T-cell (primary cell): Measurements from ENCODE around the gene SPACA9. TPM values are rescaled to one million over a fixed set of nuclear protein-coding genes. Genes with fewer than 3 reads are reported as not detected.

Source experiments
- ATAC-seq, 4 experiments: fragments of 200-7000 bp in 3 of 4; fragments of 150-1000 bp in 1 of 4; cut with Tn5 transposase; replicated peaks in 1 of 4; 1 replicate in 3 of 4; 2 replicates in 1 of 4; pipeline ENCODE4 v1.10.0; 2021; ENCODE audit warnings: moderate library complexity in 3 of 4, mild to moderate bottlenecking in 2 of 4, moderate number of reproducible peaks in 1 of 4
- CTCF ChIA-PET, 2 donors: fragments of 300-600 bp; sonication (Branson Sonifier 250); formaldehyde crosslinking; loops; one replicate each; lab custom pipeline; 2022; ENCODE audit warnings: antibody characterized with exemption in 2 of 2; lab: Charles Lee
- POLR2A ChIA-PET, 2 donors: fragments of 300-600 bp; sonication (Branson Sonifier 250); formaldehyde crosslinking; loops; one replicate each; lab custom pipeline; 2022; ENCODE audit warnings: antibody characterized with exemption in 2 of 2; lab: Charles Lee
- DNase-seq, 35 experiments: peaks; one replicate each; pipeline versions ENCODE4 v3.0.0 to v3.0.0-alpha.2; 2013 to 2023
- H3K27ac ChIP-seq: one replicate; pipeline ENCODE4 v1.5.1; 2013; ENCODE audit warnings: low read length
- H3K27me3 ChIP-seq, 2 experiments: replicated peaks in 1 of 2; 1 replicate in 1 of 2; 2 replicates in 1 of 2; pipeline versions ENCODE4 v1.6.1 to v1.7.0; 2013; ENCODE audit warnings: low read length in 1 of 2, mixed read lengths in 1 of 2; ENCODE audit not compliant: control insufficient read depth in 2 of 2, insufficient read depth in 2 of 2; ENCODE audit errors: extremely low read depth in 1 of 2
- H3K36me3 ChIP-seq, 2 donors: 1 replicate in 1 of 2; 2 replicates in 1 of 2; pipeline versions ENCODE4 v1.6.1 to v1.7.0; 2013; ENCODE audit warnings: low read length in 1 of 2; ENCODE audit not compliant: control insufficient read depth in 2 of 2, insufficient read depth in 1 of 2; ENCODE audit errors: extremely low read depth in 1 of 2
- H3K4me1 ChIP-seq, 2 experiments: 1 replicate in 1 of 2; 2 replicates in 1 of 2; pipeline versions ENCODE4 v1.6.1 to v1.7.0; 2013; ENCODE audit warnings: low read length in 2 of 2, mixed read lengths in 1 of 2; ENCODE audit not compliant: insufficient read depth in 2 of 2, control insufficient read depth in 1 of 2; ENCODE audit errors: extremely low read depth in 1 of 2
- H3K4me3 ChIP-seq, 2 donors: 1 replicate in 1 of 2; 2 replicates in 1 of 2; pipeline versions ENCODE4 v1.5.1 to v1.7.0; 2013; ENCODE audit warnings: mild to moderate bottlenecking in 2 of 2, low read length in 1 of 2, moderate library complexity in 1 of 2; ENCODE audit not compliant: control insufficient read depth in 1 of 2; ENCODE audit errors: extremely low read depth in 1 of 2
- H3K9me3 ChIP-seq: 2 replicates; pipeline ENCODE4 v1.7.0; 2013
- H3K27ac Mint-ChIP-seq, 2 donors: one replicate each; pipeline ENCODE4 v1.8.0; 2020 to 2021; ENCODE audit warnings: mild to moderate bottlenecking in 2 of 2, mixed read lengths in 2 of 2
- H3K27me3 Mint-ChIP-seq, 2 donors: one replicate each; pipeline ENCODE4 v1.8.0; 2021 to 2022; ENCODE audit warnings: mixed read lengths in 2 of 2
- H3K36me3 Mint-ChIP-seq: one replicate; pipeline ENCODE4 v1.8.0; 2021; ENCODE audit warnings: mixed read lengths
- H3K4me1 Mint-ChIP-seq, 3 donors: one replicate each; pipeline ENCODE4 v1.8.0; 2020 to 2022; ENCODE audit warnings: mixed read lengths in 3 of 3, mild to moderate bottlenecking in 1 of 3
- H3K4me3 Mint-ChIP-seq, 3 donors: one replicate each; pipeline ENCODE4 v1.8.0; 2020 to 2022; ENCODE audit warnings: mild to moderate bottlenecking in 3 of 3, mixed read lengths in 3 of 3, moderate library complexity in 3 of 3
- H3K9me3 Mint-ChIP-seq, 3 donors: one replicate each; pipeline ENCODE4 v1.8.0; 2020 to 2022; ENCODE audit warnings: mixed read lengths in 3 of 3
- WGBS: methylation state at CpG from one replicate; pipeline ENCODE4 v1.1.5; 2013; ENCODE audit warnings: missing lambda C conversion rate; ENCODE audit not compliant: insufficient coverage; 5-methylcytosine and 5-hydroxymethylcytosine counted together
- total RNA-seq, 35 experiments: library from RNA in 6 of 35; stranded (reverse) in 6 of 35; fragments of 120-200 nt in 1 of 35; gene quantifications; one replicate each; pipeline versions ENCODE4 v1.2.1 to v1.2.4 and lab custom pipeline; 2013 to 2026

The SPACA9 gene
- total RNA-seq, 5 donors from 2014 or later (not counting 1 experiment from before 2014, with no cell fraction given) = 1.2 to 2.5 (median 2.0) TPM

DNA sequence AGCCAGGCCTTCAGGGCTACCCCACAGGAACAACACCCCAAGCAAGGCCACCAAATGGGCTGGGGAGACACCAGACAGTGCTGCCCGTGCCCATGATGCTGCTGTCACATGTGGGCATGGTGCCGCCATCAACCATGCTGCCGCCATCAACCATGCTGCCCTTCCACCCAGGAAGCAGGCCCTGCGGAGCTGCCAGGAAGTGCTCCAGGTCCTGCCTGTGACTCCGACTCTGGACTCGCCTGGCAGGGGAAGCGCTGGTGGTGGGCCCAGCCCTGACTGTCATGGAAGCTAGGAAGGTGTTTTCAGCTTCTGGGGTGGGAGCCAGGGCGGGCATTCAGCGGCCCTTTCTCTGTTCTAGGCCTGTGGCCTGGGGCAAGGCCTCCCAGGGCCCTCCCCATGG, 9.4 kb upstream of the SPACA9 start:
- Mint-ChIP-seq H3K9me3 (no peaks in the 10 kb centered on the region), H3K27ac (no peak overlapping the region), H3K4me3 (no peak overlapping the region), H3K36me3 (no peaks in the 10 kb centered on the region), H3K27me3 (no peaks in the 10 kb centered on the region), H3K4me1 (peaks cover 0 to 5% (median 5%) of the 10 kb centered on the region in 3 donors)
- Histone ChIP-seq H3K36me3 (no peaks in the 10 kb centered on the region), H3K27me3 (peaks cover 0 to 28% of the 10 kb centered on the region in 2 experiments), H3K27ac (no peak overlapping the region), H3K4me1 (no peaks in the 10 kb centered on the region), H3K9me3 (no peaks in the 10 kb centered on the region), H3K4me3 (no peak overlapping the region)
- WGBS = 98% methylated on average over 9 of the region's 9 CpGs
- ChIA-PET POLR2A (no interaction called here), CTCF (no interaction called here)
- no peak for ATAC-seq
- no peak for DNase-seq

DNA sequence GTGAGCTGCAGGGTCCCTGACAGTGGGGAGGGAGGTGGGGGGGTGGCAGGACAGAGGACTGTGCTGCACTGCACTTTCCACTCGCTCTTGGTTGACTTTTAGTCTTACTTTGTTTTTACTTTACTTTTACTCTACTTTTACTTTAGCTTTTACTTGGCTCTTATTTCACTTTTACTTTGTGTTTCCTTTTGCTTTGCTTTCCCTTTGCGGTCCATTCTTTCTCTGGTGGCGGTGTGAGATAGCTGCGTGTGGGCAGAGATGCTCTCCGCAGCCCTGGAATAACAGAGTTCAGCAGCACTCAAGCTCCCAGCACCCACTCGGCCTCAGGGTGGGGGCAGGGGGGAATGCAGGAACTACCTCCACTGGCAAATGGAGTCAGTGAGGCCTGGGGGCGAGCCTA, 5.3 kb upstream of the SPACA9 start:
- Histone ChIP-seq H3K36me3 (no peaks in the 10 kb centered on the region), H3K4me3 (no peak overlapping the region), H3K9me3 (no peaks in the 10 kb centered on the region), H3K27me3 (peaks cover 0 to 37% of the 10 kb centered on the region in 2 experiments), H3K27ac (no peak overlapping the region), H3K4me1 (peaks cover 0 to 8% of the 10 kb centered on the region in 2 experiments)
- peak overlapping the region in 2 of 3 donors; percentile 53 to 58 for H3K4me3 Mint-ChIP-seq
- no peak for ATAC-seq
- 33% methylated on average over 1 of the region's 7 CpGs for WGBS
- POLR2A ChIA-PET = interaction anchor here in 1 of 2 donors (0.5 kb wide), 1 partner anchor 18 kb away, joined by 4 read pairs; no protein-coding TSS in a partner anchor
- CTCF ChIA-PET = interaction anchor here in 1 of 2 donors (0.6 kb wide), 1 partner anchor 26 kb away, joined by 3 read pairs; no protein-coding TSS in a partner anchor
- no peaks in the 10 kb centered on the region for H3K36me3 Mint-ChIP-seq
- H3K9me3 Mint-ChIP-seq = no peaks in the 10 kb centered on the region
- no peak overlapping the region for H3K27ac Mint-ChIP-seq
- no peaks in the 10 kb centered on the region for H3K27me3 Mint-ChIP-seq
- H3K4me1 Mint-ChIP-seq = peaks cover 0 to 7% (median 5%) of the 10 kb centered on the region in 3 donors
- no peak for DNase-seq

DNA sequence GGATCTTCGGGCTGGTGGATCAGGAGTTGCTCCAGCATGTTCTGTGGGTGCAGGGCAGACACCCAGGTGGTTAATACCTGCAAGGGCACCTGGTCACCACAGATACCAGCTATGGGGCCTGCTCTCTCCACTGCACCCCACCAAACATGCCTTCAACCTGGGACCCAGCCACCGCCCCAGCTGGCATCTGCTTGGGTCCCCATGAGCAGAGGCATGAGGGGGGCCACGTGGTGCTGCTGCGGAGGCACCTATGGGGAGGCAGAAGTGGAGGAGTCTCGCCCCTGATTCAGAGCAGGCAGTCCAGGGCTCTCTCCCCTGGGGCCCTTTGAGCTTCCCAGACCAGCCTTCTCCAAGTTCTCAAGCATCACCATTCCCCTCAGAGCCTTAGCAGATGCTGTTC, 3.5 kb upstream of the SPACA9 start:
- ChIA-PET POLR2A (interaction anchor here in 1 of 2 donors (0.6 kb wide), 1 partner anchor 117 kb away, joined by 3 read pairs; no protein-coding TSS in a partner anchor), CTCF (interaction anchor here in 1 of 2 donors (1.0 kb wide), 1 partner anchor 27 kb away, joined by 3 read pairs; no protein-coding TSS in a partner anchor)
- 69% methylated on average over 2 of the region's 5 CpGs for WGBS
- H3K36me3 ChIP-seq = no peaks in the 10 kb centered on the region
- H3K9me3 ChIP-seq = no peaks in the 10 kb centered on the region
- Mint-ChIP-seq H3K4me1 (peaks cover 11 to 20% (median 14%) of the 10 kb centered on the region in 3 donors), H3K36me3 (no peaks in the 10 kb centered on the region), H3K4me3 (no peak overlapping the region), H3K9me3 (no peaks in the 10 kb centered on the region), H3K27me3 (no peaks in the 10 kb centered on the region), H3K27ac (no peak overlapping the region)
- peaks cover 0 to 27% of the 10 kb centered on the region in 2 experiments for H3K27me3 ChIP-seq
- ATAC-seq (no peak), DNase-seq (no peak)
- peaks cover 4 to 18% of the 10 kb centered on the region in 2 experiments for H3K4me1 ChIP-seq
- no peak overlapping the region for H3K4me3 ChIP-seq
- no peak overlapping the region for H3K27ac ChIP-seq

DNA sequence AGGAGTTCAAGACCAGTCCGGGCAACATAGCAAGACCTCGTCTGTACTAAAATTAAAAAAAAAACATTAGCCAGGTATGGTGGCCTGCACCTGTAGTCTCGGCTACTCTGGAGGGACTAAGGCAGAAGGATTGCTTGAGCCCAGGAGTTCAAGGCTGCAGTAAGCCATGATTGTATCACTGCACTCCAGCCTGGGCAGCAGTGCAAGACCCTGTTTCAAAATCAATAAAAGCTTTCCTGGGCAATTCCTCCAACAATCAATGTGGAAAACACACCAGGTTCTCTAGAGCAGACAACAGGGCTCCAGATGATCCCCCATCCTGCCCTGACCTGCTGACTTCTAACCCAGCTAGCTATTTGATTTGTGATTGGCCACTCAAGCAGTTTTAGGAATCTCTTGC, 1.8 kb upstream of the SPACA9 start:
- WGBS = 73% methylated on average over 2 of the region's 3 CpGs
- no peaks in the 10 kb centered on the region for H3K9me3 ChIP-seq
- ChIA-PET POLR2A (no interaction called here), CTCF (interaction anchor here in 1 of 2 donors (1.4 kb wide), 1 partner anchor 25 kb away, joined by 3 read pairs; no protein-coding TSS in a partner anchor)
- peaks cover 0 to 23% of the 10 kb centered on the region in 2 experiments for H3K27me3 ChIP-seq
- no peak overlapping the region for H3K27ac ChIP-seq
- ATAC-seq (no peak), DNase-seq (no peak)
- H3K36me3 ChIP-seq = no peaks in the 10 kb centered on the region
- peaks cover 4 to 18% of the 10 kb centered on the region in 2 experiments for H3K4me1 ChIP-seq
- Mint-ChIP-seq H3K27ac (no peak overlapping the region), H3K36me3 (no peaks in the 10 kb centered on the region), H3K9me3 (no peaks in the 10 kb centered on the region), H3K27me3 (no peaks in the 10 kb centered on the region), H3K4me1 (peaks cover 11 to 22% (median 14%) of the 10 kb centered on the region in 3 donors), H3K4me3 (peak overlapping the region; percentile 69 to 80 (median 73))
- H3K4me3 ChIP-seq = no peak overlapping the region

DNA sequence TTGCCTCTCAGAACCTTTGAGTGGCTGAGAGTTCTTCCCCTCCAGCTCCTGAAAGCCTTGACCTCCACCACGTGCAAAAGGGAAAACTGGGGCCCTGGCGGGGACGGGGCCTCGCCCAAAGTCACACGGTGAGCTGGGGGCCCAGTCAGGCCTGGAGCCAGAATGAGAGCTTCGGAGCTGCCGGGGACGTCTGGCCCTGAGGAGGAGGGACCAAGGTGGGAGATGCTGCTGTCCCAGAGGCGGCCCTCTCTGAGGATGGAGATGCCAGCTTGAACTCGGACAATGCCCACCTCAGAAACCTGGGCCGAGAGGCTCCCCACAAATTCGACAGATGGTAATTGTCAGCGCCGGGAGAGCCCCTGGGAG, 1.3 kb upstream of the SPACA9 start:
- Mint-ChIP-seq H3K4me1 (peaks cover 11 to 22% (median 14%) of the 10 kb centered on the region in 3 donors), H3K9me3 (no peaks in the 10 kb centered on the region), H3K36me3 (no peaks in the 10 kb centered on the region), H3K27me3 (no peaks in the 10 kb centered on the region), H3K27ac (no peak overlapping the region), H3K4me3 (peak overlapping the region; percentile 69 to 80 (median 73))
- CTCF ChIA-PET = interaction anchor here in 1 of 2 donors (1.4 kb wide), 1 partner anchor 25 kb away, joined by 3 read pairs; no protein-coding TSS in a partner anchor
- Histone ChIP-seq H3K4me3 (peak overlapping the region; percentile 77 to 98), H3K9me3 (no peaks in the 10 kb centered on the region), H3K27ac (no peak overlapping the region), H3K36me3 (no peaks in the 10 kb centered on the region), H3K4me1 (peaks cover 4 to 18% of the 10 kb centered on the region in 2 experiments), H3K27me3 (peaks cover 0 to 21% of the 10 kb centered on the region in 2 experiments)
- WGBS = 80% methylated on average over 13 of the region's 14 CpGs
- no peak for ATAC-seq
- POLR2A ChIA-PET = no interaction called here
- DNase-seq = no peak

DNA sequence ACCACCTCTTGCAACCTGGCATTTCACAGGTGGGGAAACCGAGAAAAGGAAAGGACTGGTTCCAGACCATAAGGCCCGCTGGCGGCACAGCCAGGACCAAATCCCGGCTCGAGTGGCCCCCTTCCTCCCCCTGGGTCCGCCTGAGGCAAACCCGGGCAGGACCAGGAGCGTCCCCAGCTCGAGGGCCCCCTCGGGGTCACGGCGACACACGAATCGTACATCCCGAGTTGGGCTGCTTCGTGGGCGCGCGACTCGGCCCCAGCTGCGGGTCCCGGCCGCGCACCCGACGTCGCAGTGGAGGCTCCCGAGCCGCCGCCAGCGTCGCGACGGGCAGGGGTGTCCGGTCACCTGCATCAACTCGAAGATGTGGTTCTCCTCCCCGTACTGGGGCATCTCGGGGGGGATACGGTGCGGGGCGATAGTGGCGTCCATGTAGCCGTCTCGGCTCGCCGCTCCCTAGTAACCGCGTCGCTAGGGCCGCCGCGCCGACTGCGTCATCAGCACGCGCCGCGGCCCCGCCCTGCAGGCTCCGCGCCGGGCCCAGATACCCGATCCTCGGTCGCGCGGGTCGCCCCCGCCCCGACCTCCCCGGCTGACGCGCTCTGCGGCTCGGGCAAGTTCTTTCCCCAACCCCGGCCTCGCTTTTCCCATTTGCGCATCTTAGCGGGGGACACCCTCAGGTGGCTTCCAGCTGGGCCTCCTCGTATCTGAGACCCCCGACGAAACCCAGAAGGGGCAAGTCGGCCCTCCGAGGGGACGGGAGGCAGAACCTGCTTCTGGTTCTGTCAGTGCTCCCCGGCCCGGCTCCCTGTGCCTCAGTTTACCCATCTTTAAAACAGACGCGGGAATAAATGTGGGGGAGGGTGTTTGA, 639 bp upstream of the SPACA9 start, which contains the start of gene AK8:
Gene AK8, minus strand, starts transcription at position 461 of the 871 bp plus-strand sequence. Its CDS starts 29 bp downstream, at position 432.
- H3K4me3 ChIP-seq = peak within 1 kb of the TSS; percentile 77 to 98
- peak within 1 kb of the TSS; percentile 25 to 32 for H3K27ac Mint-ChIP-seq
- no peaks in the 10 kb centered on the region for H3K9me3 Mint-ChIP-seq
- H3K27me3 ChIP-seq = peaks cover 0 to 21% of the 10 kb centered on the region in 2 experiments
- H3K27me3 Mint-ChIP-seq = no peaks in the 10 kb centered on the region
- no peaks in the 10 kb centered on the region for H3K9me3 ChIP-seq
- peak; percentile 79 to 95 (median 90) for ATAC-seq
- H3K27ac ChIP-seq = peak within 1 kb of the TSS; percentile 67
- under 1% methylated on average over 85 of the region's 89 CpGs for WGBS
- no peaks in the 10 kb centered on the region for H3K36me3 Mint-ChIP-seq
- CTCF ChIA-PET = interaction anchor here in 1 of 2 donors (0.9 to 1.4 kb wide), 2 partner anchors 24 to 31 kb away, joined by 3 to 8 read pairs; no protein-coding TSS in a partner anchor
- peaks cover 11 to 22% (median 14%) of the 10 kb centered on the region in 3 donors for H3K4me1 Mint-ChIP-seq
- POLR2A ChIA-PET = no interaction called here
- no peaks in the 10 kb centered on the region for H3K36me3 ChIP-seq
- DNase-seq = peak; percentile 46 to 89 (median 68)
- H3K4me3 Mint-ChIP-seq = peak within 1 kb of the TSS; percentile 76 to 83 (median 80)
- peaks cover 4 to 18% of the 10 kb centered on the region in 2 experiments for H3K4me1 ChIP-seq
